ENCODE results near the gene SEC24B.
"Not testable (repeated sequence)": the region's sequence is repeated elsewhere in the genome, so short reads cannot be mapped to it uniquely, and the experiment has no call there.

GRCh38 chr4:109513368-109513767 lies 79.8 kb downstream of the SEC24B start:
- TF ChIP-seq CTCF (IDR thresholded peaks at IDR 0.05); POLR2AphosphoS5 (IDR thresholded peaks at IDR 0.05; ENCODE audit: low read depth, low read length); SIN3A (IDR thresholded peaks at IDR 0.05; ENCODE audit: borderline replicate concordance, insufficient read depth, low read depth, low read length): not testable (repeated sequence)

Measured in Panc1 (cell line).